ENCODE results near the gene CD200.
"Not testable (repeated sequence)": the region's sequence is repeated elsewhere in the genome, so short reads cannot be mapped to it uniquely, and the experiment has no call there.

The CD200 gene

DNA sequence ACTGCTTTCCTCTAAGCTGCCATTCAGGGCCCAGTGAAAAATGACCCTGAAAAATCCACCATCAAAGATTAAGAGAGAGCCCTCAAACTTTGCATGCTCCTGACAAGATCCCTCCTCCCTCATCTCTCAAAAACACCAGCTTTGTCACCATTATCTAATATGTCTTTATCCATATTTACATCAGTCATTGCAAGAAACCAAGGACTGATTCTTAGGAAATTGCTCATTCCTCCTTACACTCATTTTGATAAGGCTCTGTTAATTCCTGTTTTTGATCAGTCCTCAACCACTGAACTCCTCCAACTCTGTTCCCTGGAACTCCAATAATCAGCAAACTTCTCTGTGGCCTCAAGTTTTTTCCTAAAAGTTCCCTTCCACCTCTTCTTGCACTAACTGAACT is 51.8 kb downstream of the CD200 start:
- DNase-seq (ENCODE audit: extremely low read depth in 1 of 2, low read depth in 1 of 2) = no peak

DNA sequence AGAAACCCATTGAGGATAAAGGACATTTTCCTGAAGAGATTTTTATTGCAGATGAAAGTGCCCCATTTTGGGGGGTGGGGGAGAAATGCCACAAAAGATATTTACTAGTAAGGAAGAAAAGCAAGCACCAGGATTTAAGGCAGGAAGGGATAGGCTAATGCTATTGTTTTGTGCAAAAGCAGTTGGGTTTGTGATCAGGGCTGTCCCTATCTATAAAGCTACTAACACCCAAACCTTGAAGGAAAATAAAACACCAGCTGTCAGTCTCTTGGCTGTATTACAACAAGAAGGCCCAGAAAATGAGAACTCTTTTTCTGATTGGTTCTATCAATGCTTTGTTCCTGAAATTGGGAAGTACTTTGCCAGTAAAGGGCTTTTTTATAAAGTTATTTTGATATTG is 56.0 kb downstream of the CD200 start:
- DNase-seq (ENCODE audit: extremely low read depth in 1 of 2, low read depth in 1 of 2) = no peak

DNA sequence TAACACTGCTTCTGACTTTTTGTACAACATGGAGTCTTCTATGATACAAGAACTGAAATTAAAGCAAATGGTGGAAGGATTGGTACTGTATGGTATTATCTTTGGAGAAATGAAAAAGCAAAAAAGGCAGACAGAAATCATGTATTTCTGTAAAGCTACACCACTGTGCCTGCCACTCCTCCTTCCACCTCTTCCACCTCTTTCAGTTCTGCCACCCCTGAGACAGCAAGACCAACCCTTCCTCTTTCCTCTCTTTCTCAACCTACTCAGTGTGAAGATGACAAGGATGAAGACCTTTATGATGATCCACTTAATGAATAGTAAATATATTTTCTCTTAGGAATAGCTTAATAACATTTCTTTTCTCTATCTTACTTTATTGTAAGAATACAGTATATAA is 57.0 kb downstream of the CD200 start:
- no peak for DNase-seq (ENCODE audit: extremely low read depth in 1 of 2, low read depth in 1 of 2)

DNA sequence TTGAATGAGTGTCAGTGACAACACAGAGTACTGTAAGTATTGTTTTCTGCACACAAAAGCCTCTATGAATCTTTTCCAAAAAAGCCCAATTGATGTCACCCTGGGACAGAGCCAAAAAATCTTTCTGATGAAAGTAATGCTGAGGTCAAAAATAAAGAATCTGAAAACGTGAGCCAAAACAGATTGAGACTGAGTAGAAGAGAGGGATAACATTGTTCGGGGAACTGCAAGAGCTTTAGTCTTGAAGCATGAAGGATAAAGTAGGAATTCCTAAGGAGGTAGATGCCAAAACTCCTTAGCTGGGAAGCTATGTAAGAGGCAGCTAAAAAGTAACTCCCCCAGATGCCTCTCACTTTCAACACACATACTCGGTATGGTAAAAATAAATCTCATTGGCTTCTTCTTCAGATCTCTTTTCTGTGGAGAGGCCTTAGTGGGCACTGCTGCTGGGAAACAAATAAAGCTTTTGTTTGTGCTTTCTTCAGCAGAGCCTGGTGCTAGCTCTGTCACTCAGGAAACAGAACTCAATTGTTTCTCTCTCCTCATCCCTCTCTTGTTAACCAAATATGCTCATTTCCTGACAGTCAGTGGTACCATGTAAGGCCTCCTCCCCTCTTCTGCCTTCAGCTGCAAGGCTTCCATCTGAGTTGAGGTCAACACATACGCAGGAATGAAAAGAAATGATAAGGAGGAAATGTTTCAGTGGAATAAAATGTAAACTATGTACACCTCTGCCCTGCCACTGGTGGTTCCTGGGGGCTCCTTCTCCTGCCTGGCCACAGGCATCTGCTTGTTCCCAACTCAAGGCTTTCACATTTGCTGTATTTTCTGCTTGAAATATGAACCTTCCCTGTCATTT is 58.1 kb downstream of the CD200 start:
- no peak for DNase-seq (ENCODE audit: extremely low read depth in 1 of 2, low read depth in 1 of 2)

DNA sequence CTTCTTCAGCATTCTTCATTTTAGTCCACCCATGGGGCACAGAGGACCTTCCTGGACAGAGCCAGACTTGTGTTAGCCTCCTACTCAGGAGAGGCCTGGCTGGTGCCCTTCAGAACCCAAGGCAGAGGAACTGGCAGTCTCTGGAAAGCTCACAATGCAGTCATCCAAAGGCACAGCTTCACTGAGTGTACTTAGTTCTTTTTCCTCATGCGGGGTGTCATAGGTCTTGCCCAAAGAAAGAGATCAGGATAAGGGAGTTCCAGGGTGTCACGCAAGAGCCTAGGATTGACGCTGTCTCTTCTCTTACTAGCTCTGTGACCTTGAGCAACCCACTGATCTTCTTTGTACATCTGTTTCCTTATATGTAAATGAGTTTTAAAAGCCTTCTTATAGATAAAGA is 58.7 kb downstream of the CD200 start:
- no peak for DNase-seq (ENCODE audit: extremely low read depth in 1 of 2, low read depth in 1 of 2)

DNA sequence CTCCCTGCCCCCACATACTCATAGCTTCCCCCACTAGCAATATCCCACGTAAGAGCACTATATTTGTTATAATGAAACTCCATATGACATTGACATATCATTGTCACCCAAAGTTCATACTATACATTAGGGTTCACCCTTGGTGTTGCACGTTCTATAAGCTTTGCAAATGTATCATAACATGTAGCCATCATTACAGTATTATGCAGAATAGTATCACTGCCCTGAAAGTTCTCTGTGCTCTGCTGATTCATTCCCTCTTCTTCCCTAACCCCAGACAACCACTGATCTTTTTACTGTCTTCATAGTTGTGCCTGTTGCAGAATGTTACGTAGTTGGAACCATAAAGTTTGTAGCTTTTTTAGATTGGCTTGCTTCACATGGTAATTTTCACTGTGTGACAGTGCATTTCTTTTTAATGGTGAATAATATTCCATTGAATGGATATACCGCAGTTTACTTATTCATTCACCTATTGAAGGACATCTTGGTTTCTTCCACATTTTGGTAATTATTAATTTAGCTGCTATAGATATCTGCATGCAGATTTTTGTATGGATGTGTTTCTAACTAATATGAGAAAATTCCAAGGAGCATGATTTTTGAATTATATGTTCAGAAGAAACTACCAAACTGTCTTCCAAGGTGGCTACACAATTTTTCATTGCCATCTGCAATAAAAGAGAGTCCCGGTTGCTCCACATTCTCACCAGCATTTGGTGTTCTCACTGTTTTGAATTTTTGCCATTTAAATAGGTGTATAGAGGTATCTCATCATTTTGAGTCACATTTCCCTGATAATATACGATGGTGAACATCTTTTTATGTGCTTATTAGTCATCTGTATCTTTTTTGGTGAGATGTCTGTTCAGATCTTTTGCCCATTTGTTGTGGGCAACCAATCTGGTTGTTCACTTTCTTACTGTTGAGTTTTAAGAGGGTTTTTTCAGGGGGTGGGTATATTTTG is 59.7 kb downstream of the CD200 start:
- DNase-seq (ENCODE audit: extremely low read depth in 1 of 2, low read depth in 1 of 2) = no peak

DNA sequence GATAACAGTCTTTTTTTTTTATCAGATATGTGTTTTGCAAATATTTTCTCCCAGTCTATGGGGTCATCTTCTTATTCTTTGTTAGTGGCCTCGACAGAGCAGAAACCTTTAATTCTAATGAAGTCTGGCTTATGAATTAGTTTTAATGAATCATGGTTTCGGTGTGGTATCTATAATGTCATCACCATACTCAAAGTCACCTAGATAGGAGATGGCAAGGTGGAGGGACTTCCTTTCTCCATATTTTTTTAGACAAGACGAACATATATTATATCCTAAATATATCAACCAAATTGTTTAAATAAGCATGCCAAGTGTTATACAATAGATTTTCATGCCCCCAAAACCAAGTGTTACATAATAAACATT is 60.4 kb downstream of the CD200 start:
- DNase-seq (ENCODE audit: extremely low read depth in 1 of 2, low read depth in 1 of 2) = no peak

DNA sequence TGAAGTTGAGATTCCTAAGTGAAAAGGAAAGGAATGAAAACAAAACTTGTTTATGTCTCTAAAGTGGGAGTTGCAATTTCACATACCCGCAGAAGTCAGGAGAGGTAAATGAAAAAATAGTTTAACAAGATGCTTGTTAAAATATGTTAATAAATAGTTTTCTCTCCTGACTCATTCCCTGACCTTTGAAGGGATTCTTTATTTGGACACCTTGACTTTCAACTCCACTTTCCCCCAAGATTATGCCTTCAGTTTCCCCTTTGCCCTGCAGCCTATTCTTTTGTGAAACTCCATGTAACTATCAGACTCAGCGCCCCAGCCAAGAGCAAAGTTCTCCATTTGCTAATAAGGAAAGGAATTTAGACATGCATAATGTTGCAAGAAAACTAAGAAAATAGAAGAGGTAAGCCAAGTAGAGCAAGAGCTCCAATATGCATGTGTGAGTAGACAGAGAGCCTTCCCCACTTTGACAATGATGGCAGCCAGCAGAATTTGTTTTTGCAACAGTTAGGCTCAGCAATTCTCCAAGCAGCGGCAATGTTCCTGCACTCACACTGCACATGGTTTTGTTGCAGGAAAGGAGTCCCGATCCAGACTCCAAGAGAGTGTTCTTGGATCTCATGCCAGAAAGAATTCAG is 61.2 kb downstream of the CD200 start:
- no peak for DNase-seq (ENCODE audit: extremely low read depth in 1 of 2, low read depth in 1 of 2)

DNA sequence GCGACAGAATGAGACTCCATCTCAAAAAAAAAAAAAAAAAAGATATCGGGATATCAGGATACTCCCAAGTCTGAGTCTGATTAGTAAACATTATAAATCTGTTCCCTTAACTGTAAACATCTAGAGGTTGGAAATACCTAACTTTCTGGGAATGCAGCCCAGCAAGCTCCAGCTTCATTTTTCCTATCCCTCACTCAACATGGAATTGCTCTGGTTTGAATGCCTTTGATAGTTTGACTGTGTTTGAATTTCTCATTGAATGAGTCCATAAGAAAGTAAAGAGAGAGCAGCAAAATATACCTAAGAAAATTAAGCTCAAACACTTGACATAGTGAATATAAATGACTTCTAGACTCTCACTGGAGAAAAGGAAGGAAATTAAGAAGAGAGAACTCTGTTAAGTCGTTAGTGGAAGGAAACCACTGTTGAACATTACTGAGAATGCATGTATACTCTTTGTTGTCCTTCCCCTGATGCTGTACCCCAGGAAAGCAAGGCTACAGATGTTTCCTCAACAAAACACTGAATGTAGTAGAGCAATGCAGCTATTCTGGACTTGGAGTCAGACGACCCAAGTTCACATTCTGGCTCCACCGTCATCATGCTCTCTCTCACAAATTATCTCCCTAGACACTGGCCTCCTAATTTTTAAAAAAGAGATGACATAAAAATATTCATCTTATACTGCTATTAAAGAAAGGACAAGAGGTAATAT is 62.4 kb downstream of the CD200 start:
- DNase-seq (ENCODE audit: extremely low read depth in 1 of 2, low read depth in 1 of 2) = no peak

DNA sequence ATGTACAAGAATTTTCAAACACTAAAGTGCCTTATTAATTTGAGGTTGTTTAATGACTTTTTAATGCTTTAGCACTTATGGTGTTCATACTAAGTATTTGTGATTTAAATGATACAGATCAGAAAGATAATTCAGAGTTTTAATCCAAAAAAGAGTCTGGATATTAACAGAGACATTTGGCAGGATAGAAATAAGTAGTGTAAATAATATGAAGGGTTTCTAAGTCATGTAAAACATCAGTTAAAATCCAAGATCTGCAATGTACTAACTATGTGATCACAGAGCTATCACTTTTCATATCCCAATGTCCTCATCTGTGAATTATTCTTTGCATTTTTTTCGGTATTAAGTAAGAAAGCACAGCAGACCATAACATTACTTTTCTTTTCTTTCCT is 62.9 kb downstream of the CD200 start:
- DNase-seq (ENCODE audit: extremely low read depth in 1 of 2, low read depth in 1 of 2) = no peak

DNA sequence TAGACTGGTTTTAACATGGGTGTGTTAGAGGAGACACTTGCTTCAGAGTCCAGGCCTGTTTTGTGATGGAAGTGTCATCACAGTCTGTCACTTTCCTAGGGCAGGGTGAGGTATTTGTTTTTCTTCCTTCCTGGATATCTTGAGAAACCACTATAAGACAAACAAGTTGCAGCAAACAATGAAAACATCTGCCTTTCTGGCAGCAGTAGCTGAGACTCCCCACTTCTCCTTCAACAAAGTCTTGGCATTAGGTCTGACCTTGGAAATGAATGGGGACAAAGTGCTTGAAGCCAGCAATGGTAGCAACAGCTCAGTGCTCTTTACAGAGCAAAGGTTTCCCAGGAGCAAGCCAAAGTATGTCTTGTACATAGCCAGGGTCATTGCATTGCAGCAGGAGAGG is 64.6 kb downstream of the CD200 start:
- no peak for DNase-seq (ENCODE audit: extremely low read depth in 1 of 2, low read depth in 1 of 2)

DNA sequence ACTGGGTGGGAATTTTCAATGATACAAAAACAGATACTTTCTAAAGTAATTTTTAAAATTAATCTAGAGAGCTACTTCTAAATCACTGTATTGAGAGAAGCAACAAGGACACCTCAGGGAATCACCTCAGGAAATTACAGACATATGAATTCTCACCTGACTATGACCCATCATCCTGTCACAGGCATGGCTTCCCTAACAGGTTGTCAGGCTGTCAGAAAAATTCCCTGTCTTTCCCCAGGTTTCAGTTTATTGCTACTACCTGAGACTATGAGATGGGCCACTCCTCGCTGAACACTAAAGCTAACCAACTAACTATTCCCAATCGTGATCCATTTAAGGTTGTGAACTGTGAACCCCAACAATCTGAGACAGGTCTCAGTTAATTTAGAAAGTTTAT is 66.1 kb downstream of the CD200 start:
- no peak for DNase-seq (ENCODE audit: extremely low read depth in 1 of 2, low read depth in 1 of 2)

DNA sequence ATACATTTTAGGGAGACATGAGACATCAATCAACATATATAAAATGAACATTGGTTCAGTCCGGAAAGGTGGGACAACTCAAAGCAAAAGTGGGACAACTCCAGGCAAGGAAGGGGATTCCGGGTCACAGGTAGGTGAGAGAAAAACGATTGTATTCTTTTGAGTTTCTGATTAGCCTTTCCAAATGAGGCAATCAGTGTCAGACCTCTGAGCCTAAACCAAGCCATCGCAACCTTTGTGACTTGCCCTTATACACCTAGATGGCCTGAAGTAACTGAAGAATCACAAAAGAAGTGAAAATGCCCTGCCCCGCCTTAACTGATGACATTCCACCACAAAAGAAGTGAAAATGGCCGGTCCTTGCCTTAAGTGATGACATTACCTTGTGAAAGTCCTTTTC is 66.6 kb downstream of the CD200 start:
- not testable (repeated sequence) for DNase-seq (ENCODE audit: extremely low read depth in 1 of 2, low read depth in 1 of 2)

DNA sequence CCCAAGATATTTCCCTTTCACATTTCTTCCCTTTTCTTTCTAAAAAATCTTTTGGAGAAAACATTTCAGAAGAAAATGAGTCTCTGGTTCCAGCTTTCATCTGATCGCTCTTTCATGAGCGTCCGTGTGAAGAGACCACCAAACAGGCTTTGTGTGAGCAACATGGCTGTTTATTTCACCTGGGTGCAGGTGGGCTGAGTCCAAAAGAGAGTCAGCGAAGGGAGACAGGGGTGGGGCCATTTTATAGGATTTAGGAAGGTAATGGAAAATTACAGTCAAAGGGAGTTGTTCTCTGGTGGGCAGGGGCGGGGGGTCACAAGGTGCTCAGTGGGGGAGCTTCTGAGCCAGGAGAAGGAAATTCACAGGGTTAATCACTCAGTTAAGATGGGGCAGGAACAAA is 67.4 kb downstream of the CD200 start:
- not testable (repeated sequence) for DNase-seq (ENCODE audit: extremely low read depth in 1 of 2, low read depth in 1 of 2)

DNA sequence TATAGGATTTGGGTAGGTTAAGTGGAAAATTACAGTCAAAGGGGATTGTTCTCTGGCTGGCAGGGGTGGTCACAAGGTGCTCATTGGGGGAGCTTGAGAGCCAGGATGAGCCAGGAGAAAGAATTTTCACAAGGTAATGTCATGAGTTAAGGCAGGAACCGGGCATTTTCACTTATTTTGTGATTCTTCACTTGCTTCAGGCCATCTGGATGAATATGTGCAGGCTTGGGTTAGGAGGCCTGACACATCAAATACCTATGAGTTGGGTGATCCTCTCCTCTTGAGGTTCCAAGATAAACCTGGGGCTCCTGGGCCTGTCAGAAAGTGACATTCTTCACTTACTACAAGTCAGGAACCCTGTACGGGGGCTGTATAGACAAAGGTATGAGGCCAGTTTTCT is 68.7 kb downstream of the CD200 start:
- DNase-seq (ENCODE audit: extremely low read depth in 1 of 2, low read depth in 1 of 2) = no peak

DNA sequence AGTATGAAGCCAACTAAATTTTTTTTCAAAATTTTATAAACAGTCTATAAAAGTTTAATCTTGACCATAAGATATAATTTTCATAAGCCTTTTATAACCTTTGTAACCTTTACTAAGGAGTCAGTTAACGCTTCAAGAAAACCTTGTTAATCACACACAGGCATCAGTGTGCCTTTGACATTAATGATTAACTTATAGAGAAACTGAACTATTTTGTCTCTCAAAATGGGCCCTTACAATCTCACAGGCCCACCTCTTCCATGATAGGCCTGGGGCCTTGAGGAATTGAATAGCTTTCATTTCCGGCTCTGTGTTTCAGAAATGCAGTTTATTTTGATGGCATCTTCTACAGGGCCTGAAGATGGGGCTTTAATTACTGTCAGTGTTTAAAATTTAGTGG is 70.1 kb downstream of the CD200 start:
- DNase-seq (ENCODE audit: extremely low read depth in 1 of 2, low read depth in 1 of 2) = no peak

DNA sequence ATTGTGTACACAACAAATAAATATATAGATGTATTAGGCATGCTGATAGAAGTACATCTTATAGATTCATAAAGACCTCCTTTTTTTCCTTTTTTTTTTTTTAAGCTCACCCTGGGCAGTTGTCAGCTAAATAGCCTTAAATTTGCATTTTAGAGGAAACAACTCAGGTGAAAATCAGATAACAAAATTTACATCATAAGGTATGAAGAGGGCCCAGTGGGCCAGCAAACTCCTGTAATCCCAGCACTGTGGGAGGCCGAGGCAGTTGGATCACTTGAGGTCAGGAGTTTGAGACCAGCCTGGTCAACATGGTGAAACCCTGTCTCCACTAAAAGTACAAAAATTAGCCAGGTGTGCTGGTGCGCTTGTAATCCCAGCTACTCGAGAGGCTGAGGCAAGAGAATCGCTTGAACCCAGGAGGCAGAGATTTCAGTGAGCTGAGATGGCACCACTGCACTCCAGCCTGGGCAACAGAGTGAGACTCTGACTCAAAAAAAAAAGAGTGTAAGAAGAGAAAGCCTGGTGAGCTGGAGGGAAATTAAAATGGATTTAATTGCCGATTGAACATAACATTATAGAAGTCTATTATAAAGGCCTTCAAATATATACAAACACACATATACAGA is 72.1 kb downstream of the CD200 start:
- not testable (repeated sequence) for DNase-seq (ENCODE audit: extremely low read depth in 1 of 2, low read depth in 1 of 2)

DNA sequence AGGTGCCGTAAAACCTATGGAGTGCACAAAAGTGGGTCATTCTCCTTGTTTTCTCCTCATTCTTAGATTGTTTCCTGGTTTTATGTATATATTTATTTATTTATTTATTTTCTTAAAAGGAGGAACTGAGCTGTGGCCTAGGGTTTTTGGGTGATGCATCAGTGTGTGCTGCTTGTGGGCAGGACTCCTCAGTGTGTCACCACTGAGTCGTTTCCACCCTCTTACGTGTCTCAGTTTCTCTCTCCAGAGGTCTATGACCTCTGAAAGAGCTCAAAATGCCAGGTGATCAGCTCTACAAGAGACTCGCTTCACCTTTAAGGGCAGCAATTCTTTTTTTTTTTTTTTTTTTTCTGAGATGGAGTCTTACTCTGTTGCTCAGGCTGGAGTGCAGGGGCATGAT is 72.9 kb downstream of the CD200 start:
- no peak for DNase-seq (ENCODE audit: extremely low read depth in 1 of 2, low read depth in 1 of 2)

DNA sequence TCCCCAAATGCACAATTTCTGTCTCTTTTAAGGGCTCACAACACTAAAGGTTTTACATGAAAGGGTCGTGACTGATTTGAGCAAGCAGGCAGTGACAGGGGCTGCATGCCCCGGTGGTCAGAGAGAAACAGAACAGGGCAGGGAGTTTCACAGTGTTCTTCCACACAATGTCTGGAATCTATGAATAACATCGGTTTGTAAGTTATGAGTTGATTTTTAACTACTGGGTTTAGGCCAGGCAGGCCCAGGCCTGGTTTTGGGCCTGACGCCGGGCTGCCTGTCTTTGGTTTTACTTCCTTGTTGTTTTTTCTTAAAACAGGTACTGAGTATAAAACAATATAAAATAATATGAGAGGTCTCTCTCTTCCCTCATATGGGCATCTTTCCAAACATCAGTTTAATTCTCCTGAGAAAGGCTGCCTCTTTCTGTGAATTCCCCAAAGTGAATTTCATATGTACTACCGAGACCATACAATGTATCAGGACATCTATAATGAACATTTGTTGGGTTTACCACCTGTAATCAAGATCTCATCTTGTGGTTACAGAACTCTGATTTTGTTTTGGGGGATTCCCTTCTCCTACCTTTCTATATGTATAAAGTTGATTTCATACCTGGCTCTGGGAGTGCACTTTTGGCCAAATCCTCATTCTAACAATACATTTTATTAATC is 74.4 kb downstream of the CD200 start:
- DNase-seq (ENCODE audit: extremely low read depth in 1 of 2, low read depth in 1 of 2) = no peak
